ENCODE results near the gene DCAF12. TPM values are rescaled to one million over a fixed set of nuclear protein-coding genes. Genes with fewer than 3 reads are reported as not detected.

The DCAF12 gene
- total and polyA plus RNA-seq, 2 of the 4 experiments (the other 2 are of a cell fraction): 7.2 to 17.1 TPM

- TF ChIP-seq MAFK (IDR thresholded peaks at IDR 0.05; ENCODE audit: low read depth, low read length) (no peak), RAD21 (IDR thresholded peaks at IDR 0.05; ENCODE audit: low read length) (no peak), RCOR1 (IDR thresholded peaks at IDR 0.05; ENCODE audit: insufficient replicate concordance, low read length) (no peak), SMC3 (IDR thresholded peaks at IDR 0.05; ENCODE audit: low read depth, low read length) (no peak), ELK1 (IDR thresholded peaks at IDR 0.05; ENCODE audit: borderline replicate concordance, low read depth, low read length) (no peak)
- intact Hi-C loops (cut with micrococcal nuclease): loop anchor here (10.0 kb wide), 1 partner anchor 198 kb away; the partner anchor contains the start of genes KIF24 and NUDT2
- POLR2A ChIA-PET (ENCODE audit: unreplicated experiment): no interaction called here
Measured at GRCh38 chr9:34127035-34127948, 794 bp upstream of the DCAF12 start.

More at GRCh38 chr9:34127035-34127948, 794 bp upstream of the DCAF12 start:
- WGBS, 2 experiments (ENCODE audit: extremely low coverage in 2 of 2, insufficient read length in 1 of 2): 84% methylated on average over 5 of the region's 17 CpGs; no CpG with 5 or more reads in 1 of the 2 experiments
- H3K56ac ChIP-seq (ENCODE audit: extremely low read depth, insufficient read depth, low read length): 0 out of 2 replicates have a peak overlapping the region, but pooled peaks have one; percentile 35
- H2BK20ac ChIP-seq (ENCODE audit: low read depth, low read length): no peak overlapping the region
- peaks cover 14 to 41% of the 10 kb centered on the region in 2 experiments for H3K79me1 ChIP-seq (ENCODE audit: low read depth in 1 of 2, low read length in 2 of 2)
- peak overlapping the region; percentile 64 for H3K4me3 ChIP-seq (ENCODE audit: insufficient read depth, low read depth, low read length)
- H2BK5ac ChIP-seq (ENCODE audit: low read depth, low read length, poor library complexity, severe bottlenecking): peak overlapping the region; percentile 90
- H2AK9ac ChIP-seq (replicated peaks; ENCODE audit: low read depth, low read length, poor library complexity): peak overlapping the region; percentile 98
- peak overlapping the region; percentile 4; the same call in 1 of the 2 replicates for H2BK120ac ChIP-seq (ENCODE audit: low read depth, low read length)
- BruUV-seq (replicated peaks): no TSS peak
- H2AK5ac ChIP-seq (ENCODE audit: low read depth, low read length): peak overlapping the region; percentile 94
- H3K9me1 ChIP-seq (ENCODE audit: insufficient read depth, low read length): peaks cover 9% of the 10 kb centered on the region; the same call in 1 of the 2 replicates
- peak overlapping the region; percentile 86 for H3K4me2 ChIP-seq (ENCODE audit: low read depth, low read length)
- peak overlapping the region; percentile 96 for H3K27ac ChIP-seq (ENCODE audit: insufficient read depth, low read length)
- peak overlapping the region; percentile 99 for H2AFZ ChIP-seq (replicated peaks; ENCODE audit: low read length, poor library complexity)
- dilution Hi-C loops (cut with HindIII; ENCODE audit: low sequenced_read_pairs, unreplicated experiment): no loop called here
- peak overlapping the region; percentile 4; the same call in 1 of the 2 replicates for H3K14ac ChIP-seq (replicated peaks; ENCODE audit: low read depth, low read length)
- CTCF ChIA-PET: interaction anchor here (0.6 kb wide), 3 partner anchors 18 to 281 kb away, joined by 3 read pairs; no protein-coding TSS in a partner anchor
- H3K18ac ChIP-seq (ENCODE audit: low read depth, low read length): peak overlapping the region; percentile 76
- peaks cover 8% of the 10 kb centered on the region for H4K20me1 ChIP-seq (ENCODE audit: insufficient read depth, low read length)
- peaks cover 8% of the 10 kb centered on the region for H3K4me1 ChIP-seq (ENCODE audit: control insufficient read depth, insufficient read depth, low read length)
- in situ Hi-C loops (cut with MboI; ENCODE audit: low sequenced_read_pairs): loop anchor here (5.0 kb wide), 1 partner anchor 125 kb away; no protein-coding TSS in a partner anchor
- H3K36me3 ChIP-seq (ENCODE audit: control insufficient read depth, insufficient read depth, low read length): no peaks in the 10 kb centered on the region; the same call in 1 of the 2 replicates
- DNase-seq: no peak
- peak overlapping the region; percentile 95 to 97 for H4K8ac ChIP-seq (ENCODE audit: low read depth in 2 of 2, low read length in 2 of 2)
- H4K91ac ChIP-seq (ENCODE audit: insufficient read depth, low read depth, low read length): peak overlapping the region; percentile 96
- H3K4ac ChIP-seq (ENCODE audit: low read depth, low read length): peak overlapping the region; percentile 94
- no peak for ATAC-seq (ENCODE audit: low read depth)
- H2BK15ac ChIP-seq (ENCODE audit: low read depth, low read length): peak overlapping the region; percentile 81; the same call in 1 of the 3 replicates
- H3K9ac ChIP-seq (ENCODE audit: low read depth, low read length): peak overlapping the region; percentile 87
- H4K5ac ChIP-seq (ENCODE audit: low read depth, low read length): peak overlapping the region; percentile 99
- H3K9me3 ChIP-seq (ENCODE audit: control insufficient read depth, insufficient read depth, low read length): no peaks in the 10 kb centered on the region
- peak overlapping the region; percentile 73; the same call in 1 of the 2 replicates for H3K23ac ChIP-seq (ENCODE audit: low read depth, low read length)
- H3K27me3 ChIP-seq (ENCODE audit: control insufficient read depth, insufficient read depth, low read length): no peaks in the 10 kb centered on the region
